Urinary bladder (tissue), 4 donors: ENCODE measurements around the gene MXI1. TPM values are rescaled to one million over a fixed set of nuclear protein-coding genes. Genes with fewer than 3 reads are reported as not detected.
A peak's percentile ranks its signal among the peaks of the same experiment; 100 is the strongest.
"Not testable (repeated sequence)": the region's sequence is repeated elsewhere in the genome, so short reads cannot be mapped to it uniquely, and the experiment has no call there.

Experiments used
- DNase-seq: peaks from one replicate; pipeline ENCODE4 v3.0.0-alpha.2; 2015; ENCODE audit errors: extremely low spot score
- H3K27ac ChIP-seq: one replicate; pipeline ENCODE4 v1.5.1; 2013; ENCODE audit warnings: low read depth, mild to moderate bottlenecking, moderate library complexity
- H3K36me3 ChIP-seq: one replicate; pipeline ENCODE4 v1.6.1; 2013; ENCODE audit warnings: mild to moderate bottlenecking, moderate library complexity; ENCODE audit not compliant: insufficient read depth
- H3K4me1 ChIP-seq: one replicate; pipeline ENCODE4 v1.6.1; 2013; ENCODE audit warnings: mild to moderate bottlenecking, moderate library complexity; ENCODE audit not compliant: insufficient read depth
- H3K4me3 ChIP-seq: one replicate; pipeline ENCODE4 v1.5.1; 2013; ENCODE audit warnings: low read depth, low read length
- WGBS: extraction: QIAGEN DNeasy Blood & Tissue Kit; methylation state at CpG from one replicate; pipeline ENCODE4 v1.1.7; 2013; 5-methylcytosine and 5-hydroxymethylcytosine counted together
- polyA plus RNA-seq: library from polyadenylated mRNA; stranded (reverse); fragments of 200-250 nt; gene quantifications from one replicate; pipeline ENCODE4 v1.2.3, GENCODE V29; 2013
- total RNA-seq: library from RNA; depleted of rRNA; stranded (reverse); fragments of >200 nt; gene quantifications from one replicate; pipeline ENCODE4 v1.2.3, GENCODE V29; 2014
- donor health status: healthy with polysubstance abuse.
- donor health status: healthy.

Gene MXI1
- total and polyA plus RNA-seq, 2 donors: 30.7 to 51.6 TPM

GRCh38 chr10:110201046-110201445 is 6.4 kb upstream of the MXI1 start:
- not testable (repeated sequence) for H3K27ac ChIP-seq, H3K4me1 ChIP-seq, H3K4me3 ChIP-seq, H3K36me3 ChIP-seq, DNase-seq
- WGBS: 80% methylated on average over 8 of the region's 8 CpGs

- no peak for DNase-seq
These were observed 3.6 kb upstream of the MXI1 start for GRCh38 chr10:110203500-110204455.

GRCh38 chr10:110205051-110205675 is 2.2 kb upstream of the MXI1 start:
- Histone ChIP-seq H3K4me3 (no peak overlapping the region), H3K27ac (no peak overlapping the region), H3K36me3 (no peaks in the 10 kb centered on the region), H3K4me1 (no peaks in the 10 kb centered on the region)
- 79% methylated on average over 12 of the region's 12 CpGs for WGBS
- DNase-seq: no peak

More at GRCh38 chr10:110203500-110204455, 3.6 kb upstream of the MXI1 start:
- no peak overlapping the region for H3K27ac ChIP-seq
- WGBS: 85% methylated on average over 8 of the region's 8 CpGs
- H3K4me1 ChIP-seq: no peaks in the 10 kb centered on the region
- H3K36me3 ChIP-seq: no peaks in the 10 kb centered on the region
- H3K4me3 ChIP-seq: no peak overlapping the region

- Histone ChIP-seq H3K4me3 (peak overlapping the region; percentile 75), H3K27ac (peak overlapping the region; percentile 3), H3K4me1 (no peaks in the 10 kb centered on the region), H3K36me3 (no peaks in the 10 kb centered on the region)
- WGBS: under 1% methylated on average over 57 of the region's 57 CpGs
- DNase-seq: no peak
These were observed 604 bp downstream of the MXI1 start for GRCh38 chr10:110207805-110208613.

- no peaks in the 10 kb centered on the region for H3K36me3 ChIP-seq
- peak overlapping the region; percentile 75 for H3K4me3 ChIP-seq
- no peaks in the 10 kb centered on the region for H3K4me1 ChIP-seq
- DNase-seq: no peak
- H3K27ac ChIP-seq: peak overlapping the region; percentile 18
- under 1% methylated on average over 44 of the region's 44 CpGs for WGBS
These were observed 1.4 kb downstream of the MXI1 start for GRCh38 chr10:110208614-110209453.

- H3K4me1 ChIP-seq: no peaks in the 10 kb centered on the region
- no peaks in the 10 kb centered on the region for H3K36me3 ChIP-seq
- under 1% methylated on average over 24 of the region's 24 CpGs for whole genome bisulfite sequencing
- no peak for DNase-seq
- peak overlapping the region; percentile 34 for H3K27ac ChIP-seq
- peak overlapping the region; percentile 75 for H3K4me3 ChIP-seq
These were observed 2.1 kb downstream of the MXI1 start for GRCh38 chr10:110209454-110209925.

- no peaks in the 10 kb centered on the region for H3K36me3 ChIP-seq
- peak overlapping the region; percentile 93 for H3K27ac ChIP-seq
- H3K4me3 ChIP-seq: peak overlapping the region; percentile 75
- WGBS: under 1% methylated on average over 63 of the region's 63 CpGs
- no peak for DNase-seq
- no peaks in the 10 kb centered on the region for H3K4me1 ChIP-seq
These were observed 2.7 kb downstream of the MXI1 start for GRCh38 chr10:110209926-110210673.

- peak overlapping the region; percentile 75 for H3K4me3 ChIP-seq
- WGBS: under 1% methylated on average over 61 of the region's 61 CpGs
- no peaks in the 10 kb centered on the region for H3K4me1 ChIP-seq
- H3K27ac ChIP-seq: peak overlapping the region; percentile 93
- DNase-seq: peak; percentile 97
- no peaks in the 10 kb centered on the region for H3K36me3 ChIP-seq
These were observed 3.5 kb downstream of the MXI1 start for GRCh38 chr10:110210674-110211464.

GRCh38 chr10:110211465-110211843 is 4.0 kb downstream of the MXI1 start:
- Histone ChIP-seq H3K36me3 (no peaks in the 10 kb centered on the region), H3K4me3 (no peak overlapping the region), H3K27ac (no peak overlapping the region), H3K4me1 (peaks cover 1% of the 10 kb centered on the region)
- no peak for DNase-seq
- 7% methylated on average over 10 of the region's 10 CpGs for WGBS

- DNase-seq: no peak
- 80% methylated on average over 5 of the region's 5 CpGs for WGBS
- Histone ChIP-seq H3K4me3 (no peak overlapping the region), H3K36me3 (no peaks in the 10 kb centered on the region), H3K27ac (no peak overlapping the region), H3K4me1 (peaks cover 1% of the 10 kb centered on the region)
These were observed 5.0 kb downstream of the MXI1 start for GRCh38 chr10:110212119-110213006.

- DNase-seq: no peak
- H3K4me1 ChIP-seq: peaks cover 1% of the 10 kb centered on the region
- H3K27ac ChIP-seq: no peak overlapping the region
- WGBS: 38% methylated on average over 3 of the region's 3 CpGs
- no peaks in the 10 kb centered on the region for H3K36me3 ChIP-seq
- no peak overlapping the region for H3K4me3 ChIP-seq
These were observed 7.0 kb downstream of the MXI1 start for GRCh38 chr10:110214371-110214826.
